Measurements from ENCODE around the gene INSR.

INSR gene

GRCh38 chr19:7132054-7132453 lies 162.2 kb downstream of the INSR start:
- DNase-seq, result no peak

GRCh38 chr19:7130043-7130442 lies 164.2 kb downstream of the INSR start:
- no peak for DNase-seq

GRCh38 chr19:7126132-7126531 lies 168.1 kb downstream of the INSR start:
- no peak for DNase-seq

GRCh38 chr19:7125221-7125620 lies 169.0 kb downstream of the INSR start:
- DNase-seq, result no peak

- no peak for DNase-seq
Measured at GRCh38 chr19:7124782-7125181, 169.4 kb downstream of the INSR start.

GRCh38 chr19:7122701-7123100 lies 171.5 kb downstream of the INSR start:
- no peak for DNase-seq

GRCh38 chr19:7120499-7120898 lies 173.7 kb downstream of the INSR start:
- DNase-seq, result no peak

- DNase-seq, result no peak
Measured at GRCh38 chr19:7119582-7119981, 174.6 kb downstream of the INSR start.

- no peak for DNase-seq
Measured at GRCh38 chr19:7117248-7117647, 177.0 kb downstream of the INSR start.

GRCh38 chr19:7115721-7116120 lies 178.5 kb downstream of the INSR start:
- no peak for DNase-seq

GRCh38 chr19:7113233-7113632 lies 181.0 kb downstream of the INSR start:
- DNase-seq, result no peak

- no peak for DNase-seq
Measured at GRCh38 chr19:7112675-7113074, 181.5 kb downstream of the INSR start.

GRCh38 chr19:7109678-7110289 lies 184.4 kb downstream of the INSR start:
- no peak for DNase-seq

GRCh38 chr19:7106711-7107657 lies 187.2 kb downstream of the INSR start:
- no peak for DNase-seq

GRCh38 chr19:7104747-7105447 lies 189.3 kb downstream of the INSR start:
- no peak for DNase-seq

GRCh38 chr19:7101498-7102253 lies 192.5 kb downstream of the INSR start:
- no peak for DNase-seq

GRCh38 chr19:7099597-7099921 lies 194.7 kb downstream of the INSR start:
- no peak for DNase-seq

GRCh38 chr19:7098701-7099596 lies 195.3 kb downstream of the INSR start:
- DNase-seq, result peak; percentile 70 to 94

GRCh38 chr19:7098096-7098495 lies 196.1 kb downstream of the INSR start:
- no peak for DNase-seq

- no peak for DNase-seq
Measured at GRCh38 chr19:7088999-7089398, 205.2 kb downstream of the INSR start.

- no peak for DNase-seq
Measured at GRCh38 chr19:7083076-7083956, 210.9 kb downstream of the INSR start.

Measured in NCI-H524 (cell line).